ENCODE data around the gene ADGRF3.
"Not testable (repeated sequence)": the region's sequence is repeated elsewhere in the genome, so short reads cannot be mapped to it uniquely, and the experiment has no call there.

The ADGRF3 gene, protein sequence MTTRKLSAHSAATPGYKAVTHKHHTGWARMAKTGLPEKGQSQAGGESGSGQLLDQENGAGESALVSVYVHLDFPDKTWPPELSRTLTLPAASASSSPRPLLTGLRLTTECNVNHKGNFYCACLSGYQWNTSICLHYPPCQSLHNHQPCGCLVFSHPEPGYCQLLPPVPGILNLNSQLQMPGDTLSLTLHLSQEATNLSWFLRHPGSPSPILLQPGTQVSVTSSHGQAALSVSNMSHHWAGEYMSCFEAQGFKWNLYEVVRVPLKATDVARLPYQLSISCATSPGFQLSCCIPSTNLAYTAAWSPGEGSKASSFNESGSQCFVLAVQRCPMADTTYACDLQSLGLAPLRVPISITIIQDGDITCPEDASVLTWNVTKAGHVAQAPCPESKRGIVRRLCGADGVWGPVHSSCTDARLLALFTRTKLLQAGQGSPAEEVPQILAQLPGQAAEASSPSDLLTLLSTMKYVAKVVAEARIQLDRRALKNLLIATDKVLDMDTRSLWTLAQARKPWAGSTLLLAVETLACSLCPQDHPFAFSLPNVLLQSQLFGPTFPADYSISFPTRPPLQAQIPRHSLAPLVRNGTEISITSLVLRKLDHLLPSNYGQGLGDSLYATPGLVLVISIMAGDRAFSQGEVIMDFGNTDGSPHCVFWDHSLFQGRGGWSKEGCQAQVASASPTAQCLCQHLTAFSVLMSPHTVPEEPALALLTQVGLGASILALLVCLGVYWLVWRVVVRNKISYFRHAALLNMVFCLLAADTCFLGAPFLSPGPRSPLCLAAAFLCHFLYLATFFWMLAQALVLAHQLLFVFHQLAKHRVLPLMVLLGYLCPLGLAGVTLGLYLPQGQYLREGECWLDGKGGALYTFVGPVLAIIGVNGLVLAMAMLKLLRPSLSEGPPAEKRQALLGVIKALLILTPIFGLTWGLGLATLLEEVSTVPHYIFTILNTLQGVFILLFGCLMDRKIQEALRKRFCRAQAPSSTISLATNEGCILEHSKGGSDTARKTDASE

DNA sequence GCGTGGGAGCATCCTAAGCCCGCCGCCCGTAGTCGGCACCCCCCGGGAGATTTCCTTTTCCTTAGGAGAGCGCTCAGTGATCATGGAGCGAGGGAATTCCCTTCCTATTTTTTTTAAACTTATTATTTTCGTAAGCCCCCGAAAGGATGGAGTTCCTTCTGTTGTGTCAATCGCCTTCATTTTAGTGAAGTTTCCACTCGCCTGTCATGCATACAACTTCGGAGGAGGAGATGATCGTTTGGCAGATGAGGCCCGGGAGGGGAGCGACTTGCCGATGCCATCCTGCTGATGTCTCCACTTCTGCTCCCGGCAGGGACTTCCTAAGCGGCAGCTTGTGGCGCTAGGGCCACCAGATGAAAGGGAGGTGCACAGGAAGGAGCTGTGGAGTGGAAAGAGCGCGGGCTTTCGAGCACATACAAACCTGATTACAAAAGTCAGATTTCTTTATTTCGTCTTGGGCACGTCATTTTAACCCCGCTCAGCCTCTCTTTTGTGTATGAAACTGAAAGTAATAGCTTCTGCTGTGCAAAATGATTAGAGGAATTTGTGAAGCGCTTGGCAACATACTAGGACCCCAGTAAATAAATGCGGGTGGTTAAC lies at the start of gene ADGRF3:
TSS of gene ADGRF3 (minus strand) at position 336 of the 600 bp plus-strand sequence. CDS start 555 bp downstream, outside the sequence.
- DNase-seq = peak; percentile 54 to 70

DNA sequence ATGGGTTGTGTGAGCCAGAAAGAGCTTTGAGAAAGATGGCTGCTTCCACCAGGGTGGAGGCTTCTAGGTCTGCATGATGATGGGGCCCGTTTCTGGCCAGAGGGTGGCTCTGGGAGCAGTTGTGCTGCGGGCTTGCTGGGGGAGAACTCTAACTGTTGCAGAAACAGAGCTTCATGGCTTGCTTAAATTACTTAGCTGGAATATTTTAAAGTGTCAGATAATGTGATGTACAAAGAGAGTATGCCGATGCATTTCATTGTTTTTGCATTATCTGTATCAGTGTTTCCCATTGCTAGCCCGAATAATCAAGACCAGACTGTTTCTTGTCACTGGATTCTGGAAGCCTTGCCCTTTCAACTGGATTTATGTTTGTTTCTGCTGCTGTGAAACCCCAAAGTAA lies 48.8 kb upstream of the ADGRF3 start:
- DNase-seq = no peak

DNA sequence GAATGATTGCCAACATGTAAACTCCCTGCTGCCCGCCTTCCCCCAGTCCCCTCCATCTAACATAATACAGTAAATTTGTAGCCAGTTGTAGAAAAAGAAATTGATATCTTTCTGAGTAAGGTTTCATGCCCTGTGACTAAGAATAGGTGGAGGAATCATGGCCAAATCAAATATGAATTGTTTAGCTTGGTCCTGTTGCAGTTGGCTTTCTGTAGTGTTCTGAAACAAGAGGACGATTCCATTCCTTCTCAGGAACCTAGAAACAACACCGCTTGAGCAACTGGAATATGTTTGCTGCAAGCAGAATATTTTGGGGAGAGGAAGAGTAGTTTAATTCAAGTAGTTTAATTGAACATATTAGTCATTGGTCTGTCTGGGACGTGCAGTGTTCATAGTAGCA lies 48.1 kb upstream of the ADGRF3 start:
- no peak for DNase-seq

DNA sequence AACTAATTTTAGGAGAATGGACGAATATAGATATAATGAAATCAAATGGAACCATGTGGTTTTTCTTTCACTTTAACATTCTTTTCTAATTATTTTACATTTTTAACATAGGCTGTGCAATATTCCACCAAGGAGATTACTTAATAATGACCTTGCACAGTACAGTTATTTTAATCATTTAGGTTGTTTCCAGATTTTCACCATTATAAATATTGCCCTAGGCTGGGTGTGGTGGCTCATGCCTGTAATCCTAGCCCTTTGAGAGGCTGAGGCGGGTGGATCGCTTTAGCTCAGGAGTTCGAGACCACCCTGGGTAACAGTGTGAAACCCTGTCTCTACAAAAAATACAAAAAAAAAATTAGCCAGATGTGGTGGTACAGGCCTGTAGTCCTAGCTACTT lies 40.6 kb upstream of the ADGRF3 start:
- no peak for DNase-seq

DNA sequence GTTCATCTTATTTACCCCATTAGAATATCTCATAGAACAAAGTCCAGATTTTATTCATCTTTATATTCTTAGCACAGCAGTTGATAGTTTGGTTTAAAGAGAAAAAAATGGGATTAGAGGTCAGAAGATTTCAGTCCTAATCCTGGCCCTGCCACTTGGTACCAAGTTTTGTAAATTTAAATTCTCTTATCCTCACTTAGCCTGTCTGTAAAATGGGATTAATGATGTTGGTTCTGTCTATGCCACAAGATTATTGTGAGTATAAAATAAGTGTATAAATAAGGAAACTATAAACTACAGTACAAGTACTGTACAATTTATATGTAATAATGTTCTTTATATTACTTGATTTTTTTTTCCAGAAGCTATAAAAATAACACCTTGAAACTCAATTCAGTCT lies 38.0 kb upstream of the ADGRF3 start:
- no peak for DNase-seq

DNA sequence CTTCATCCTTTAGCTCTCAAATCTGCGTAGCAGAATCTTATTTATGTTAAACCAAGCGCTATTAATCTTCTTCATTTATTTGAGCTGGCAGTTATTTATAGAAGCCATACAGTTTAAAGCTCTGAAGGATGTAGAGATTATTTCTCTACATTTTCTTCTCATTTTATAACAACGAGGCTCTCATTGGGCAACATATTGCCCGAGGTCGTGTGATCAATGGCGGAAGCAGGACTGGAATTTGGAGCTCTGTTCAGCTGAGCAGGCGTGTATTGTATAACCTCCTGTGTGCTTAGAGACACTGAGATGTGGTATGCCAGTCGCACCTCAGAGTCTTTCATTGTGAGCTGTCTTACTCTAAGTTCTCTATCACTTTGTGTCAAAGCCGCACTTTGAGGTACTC lies 37.6 kb upstream of the ADGRF3 start:
- DNase-seq = no peak

DNA sequence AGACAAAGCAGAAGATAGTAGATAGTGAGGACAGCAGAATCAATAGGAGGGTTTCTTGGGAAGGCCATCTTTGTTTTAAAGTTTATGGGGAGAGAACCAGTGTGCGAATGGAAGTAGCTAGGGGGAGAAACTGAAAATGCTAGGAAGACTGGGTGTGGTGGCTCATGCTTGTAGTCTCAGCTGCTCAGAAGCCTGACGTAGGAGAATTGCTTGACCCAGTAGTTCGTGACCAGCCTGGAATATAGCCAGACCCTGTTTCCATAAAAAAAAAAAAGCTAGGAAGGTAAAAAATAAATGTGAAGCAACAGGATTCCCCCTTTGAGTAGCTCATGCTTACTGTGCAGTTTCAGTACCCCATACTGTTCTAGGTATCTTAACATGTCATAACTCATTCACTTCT lies 36.0 kb upstream of the ADGRF3 start:
- no peak for DNase-seq

DNA sequence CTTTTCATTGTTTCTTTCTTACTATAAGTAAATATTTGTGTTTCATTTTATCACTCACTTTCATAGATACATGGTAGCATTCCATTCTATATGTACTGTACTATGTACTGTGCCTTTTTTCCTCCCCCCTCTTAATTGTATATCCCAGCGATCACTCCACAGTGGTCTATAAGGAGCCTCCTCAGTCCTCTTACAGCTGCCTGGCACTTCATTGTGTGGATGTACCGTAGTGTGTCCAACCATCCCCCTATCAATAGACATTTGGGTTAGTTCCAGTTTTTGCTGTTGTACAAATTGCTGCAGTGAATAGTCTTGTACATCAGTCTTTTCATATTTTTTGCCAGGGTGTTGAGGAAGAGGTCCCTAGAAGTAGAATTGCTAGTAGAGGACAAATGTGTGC lies 33.7 kb upstream of the ADGRF3 start:
- no peak for DNase-seq

DNA sequence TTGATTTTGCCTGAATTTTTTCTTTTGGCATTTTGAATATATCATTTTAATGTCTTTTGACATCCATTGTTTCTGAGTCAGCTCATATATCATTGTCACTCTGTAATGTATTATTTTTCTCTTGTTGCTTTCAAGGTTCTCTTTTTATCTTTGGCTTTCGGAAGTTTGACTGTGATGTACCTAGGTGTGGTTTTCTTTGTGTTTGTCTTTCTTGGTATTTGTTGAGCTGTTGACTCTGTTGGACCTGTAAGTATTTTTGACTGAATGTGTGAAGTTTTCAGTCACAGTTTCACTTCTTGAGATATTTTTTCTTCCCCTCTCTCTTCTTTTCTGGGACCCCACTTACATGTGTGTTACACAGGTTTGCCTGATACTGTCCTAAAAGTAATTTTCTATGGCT lies 30.2 kb upstream of the ADGRF3 start:
- DNase-seq = no peak

DNA sequence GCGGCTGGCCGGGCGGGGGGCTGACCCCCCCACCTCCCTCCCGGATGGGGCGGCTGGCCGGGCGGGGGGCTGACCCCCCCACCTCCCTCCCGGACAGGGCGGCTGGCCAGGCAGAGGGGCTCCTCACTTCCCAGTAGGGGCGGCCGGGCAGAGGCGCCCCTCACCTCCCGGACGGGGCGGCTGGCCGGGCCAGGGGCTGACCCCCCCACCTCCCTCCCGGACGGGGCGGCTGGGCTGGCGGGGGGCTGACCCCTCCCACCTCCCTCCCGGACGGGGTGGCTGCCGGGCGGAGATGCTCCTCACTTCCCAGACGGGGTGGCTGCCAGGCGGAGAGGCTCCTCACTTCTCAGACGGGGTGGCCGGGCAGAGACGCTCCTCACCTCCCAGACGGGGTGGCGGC lies 24.3 kb upstream of the ADGRF3 start:
- DNase-seq = not testable (repeated sequence)

DNA sequence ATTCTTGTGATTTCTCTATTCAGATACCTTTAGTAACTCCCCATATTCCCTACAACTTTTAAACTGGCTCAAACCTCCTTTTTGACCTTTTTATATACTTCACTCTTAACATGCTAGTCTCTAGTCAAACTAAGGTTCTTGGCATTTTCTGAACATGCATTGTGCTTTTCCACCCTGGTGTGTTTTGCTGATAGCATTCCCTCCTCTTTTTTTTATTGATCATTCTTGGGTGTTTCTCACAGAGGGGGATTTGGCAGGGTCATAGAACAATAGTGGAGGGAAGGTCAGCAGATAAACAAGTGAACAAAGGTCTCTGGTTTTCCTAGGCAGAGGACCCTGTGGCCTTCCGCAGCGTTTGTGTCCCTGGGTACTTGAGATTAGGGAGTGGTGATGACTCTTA lies 23.1 kb upstream of the ADGRF3 start:
- not testable (repeated sequence) for DNase-seq

DNA sequence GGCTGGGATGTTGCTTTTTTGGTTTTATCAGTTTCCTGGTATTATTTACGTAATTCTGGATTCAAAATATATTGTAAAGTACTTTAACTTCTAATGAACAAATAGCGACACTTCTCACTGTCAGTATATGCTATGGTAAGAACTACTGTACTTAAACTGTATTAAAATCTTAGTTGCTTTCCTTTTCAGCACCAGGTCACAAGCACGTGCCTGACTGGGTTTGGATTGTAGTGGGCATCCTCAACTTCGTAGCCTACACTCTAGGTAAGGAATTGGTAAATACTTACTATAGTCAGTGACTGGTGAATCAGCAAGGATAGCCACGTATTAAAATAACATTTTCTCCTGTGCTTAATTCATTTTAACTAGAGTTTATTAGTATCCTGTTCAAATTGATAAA lies 20.4 kb upstream of the ADGRF3 start:
- DNase-seq = no peak

DNA sequence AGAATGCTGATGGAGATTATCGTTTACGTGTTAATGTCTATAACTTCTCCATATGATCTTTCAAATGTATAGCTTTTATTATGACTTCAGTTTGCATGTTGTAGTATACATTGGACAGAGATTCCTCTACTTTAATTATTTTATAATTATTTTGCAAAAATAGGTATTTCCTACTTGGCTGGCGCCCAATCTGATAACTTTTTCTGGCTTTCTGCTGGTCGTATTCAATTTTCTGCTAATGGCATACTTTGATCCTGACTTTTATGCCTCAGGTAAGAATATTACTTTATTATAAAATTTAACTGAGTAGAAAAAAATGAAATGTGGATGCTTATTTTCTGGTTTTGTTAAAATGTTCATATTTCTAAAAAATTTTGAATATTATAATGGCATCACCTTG lies 18.1 kb upstream of the ADGRF3 start:
- no peak for DNase-seq

DNA sequence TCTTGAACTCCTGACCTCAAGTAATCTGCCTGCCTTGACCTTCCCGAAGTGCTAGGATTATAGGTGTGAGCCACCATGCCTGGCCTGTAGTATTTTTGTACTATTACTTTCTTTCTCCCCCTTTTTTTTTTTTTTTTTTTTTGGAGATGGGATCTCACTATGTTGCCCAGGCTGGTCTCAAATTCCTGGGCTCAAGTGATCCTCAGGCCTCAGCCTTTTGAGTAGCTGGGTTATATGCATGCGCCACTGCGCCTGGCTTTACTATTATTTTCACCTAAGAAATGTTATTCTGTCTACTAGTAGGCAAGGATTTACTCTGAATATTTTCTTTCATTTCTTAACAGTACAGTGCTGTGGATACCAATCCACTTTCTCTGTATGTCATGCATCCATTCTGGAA lies 17.4 kb upstream of the ADGRF3 start:
- DNase-seq = no peak

DNA sequence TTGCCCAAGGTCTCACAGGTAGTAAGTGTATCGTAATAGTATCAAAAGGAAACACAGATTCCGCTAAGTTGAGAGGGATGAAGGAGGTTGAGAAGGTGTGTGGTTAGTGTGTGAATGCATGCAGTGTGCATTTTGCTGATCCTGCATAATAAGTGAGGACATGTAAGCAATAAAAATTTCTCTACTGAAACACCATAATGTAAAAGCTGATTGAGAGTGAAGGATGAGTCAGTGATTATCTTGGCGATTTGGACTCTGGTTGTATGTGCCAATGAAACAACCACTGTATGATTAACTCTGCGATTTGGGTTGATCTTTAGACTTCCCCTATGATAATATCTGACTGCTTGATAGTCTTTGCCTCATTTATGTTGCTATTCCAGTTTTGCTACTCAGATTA lies 16.7 kb upstream of the ADGRF3 start:
- DNase-seq = no peak

DNA sequence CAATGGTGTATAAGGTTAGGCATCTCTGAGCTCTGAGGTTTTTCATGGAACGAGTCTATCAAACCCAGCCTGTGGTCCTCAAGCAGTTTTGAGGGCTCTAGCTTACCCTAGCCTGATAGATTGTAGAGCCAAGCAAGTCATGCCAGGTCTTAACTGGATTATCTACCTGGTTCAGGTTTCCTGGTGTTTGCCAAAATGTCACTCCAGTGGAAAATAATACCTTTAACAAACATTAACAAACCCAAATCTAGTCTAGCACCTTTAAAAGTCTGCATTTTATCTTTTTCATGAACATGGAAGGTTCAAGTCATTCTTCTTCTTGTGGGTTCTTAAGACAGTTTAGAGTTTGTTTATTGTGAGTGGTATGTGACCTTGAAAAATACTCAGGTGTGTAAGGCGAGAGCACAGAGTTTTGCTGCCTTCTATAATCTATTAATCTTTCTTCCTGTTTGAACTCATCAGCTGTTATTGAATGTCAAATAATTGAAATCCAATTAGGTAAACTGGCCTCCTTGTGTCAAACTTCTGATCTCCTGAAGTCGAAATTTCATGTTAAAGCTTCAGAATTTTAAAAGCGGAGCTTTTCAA lies 13.4 kb upstream of the ADGRF3 start:
- DNase-seq = no peak

DNA sequence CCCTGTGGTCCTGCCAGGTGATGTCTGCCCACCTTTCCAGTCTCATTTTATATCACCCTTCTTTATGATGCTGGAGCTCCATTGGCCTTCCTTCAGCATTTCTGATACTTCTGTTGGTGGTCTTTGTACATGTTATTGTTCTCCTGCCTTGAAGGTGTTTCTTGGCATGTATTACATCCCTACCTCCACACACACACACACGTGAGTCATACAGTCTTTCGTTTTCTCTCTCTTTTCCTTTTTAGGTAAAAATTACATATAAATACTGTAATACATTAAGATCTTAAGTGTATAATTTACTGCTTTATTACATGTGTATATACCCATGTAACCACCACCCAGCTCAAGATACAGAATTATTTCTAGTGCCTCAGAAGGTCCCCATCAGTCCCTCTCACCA lies 10.2 kb upstream of the ADGRF3 start:
- no peak for DNase-seq

DNA sequence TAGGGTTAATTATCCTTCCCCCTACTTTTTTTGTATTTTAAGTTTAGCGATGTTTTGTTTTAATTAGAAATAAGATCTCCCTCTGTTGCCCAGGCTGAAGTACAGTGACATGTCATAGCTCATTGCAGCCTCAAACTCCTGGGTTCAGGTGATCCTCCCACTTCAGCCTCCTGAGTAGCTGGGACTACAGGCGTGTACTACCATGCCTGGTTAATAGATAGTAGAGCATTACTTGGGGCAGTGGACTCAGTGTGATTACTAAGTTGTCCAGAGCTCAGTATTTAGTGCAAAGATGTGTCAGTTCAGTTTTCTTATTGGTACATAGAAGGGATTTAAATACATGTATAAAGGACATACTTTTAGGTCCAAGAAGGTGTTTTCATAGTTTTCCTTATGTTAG lies 9.5 kb upstream of the ADGRF3 start:
- DNase-seq = no peak

DNA sequence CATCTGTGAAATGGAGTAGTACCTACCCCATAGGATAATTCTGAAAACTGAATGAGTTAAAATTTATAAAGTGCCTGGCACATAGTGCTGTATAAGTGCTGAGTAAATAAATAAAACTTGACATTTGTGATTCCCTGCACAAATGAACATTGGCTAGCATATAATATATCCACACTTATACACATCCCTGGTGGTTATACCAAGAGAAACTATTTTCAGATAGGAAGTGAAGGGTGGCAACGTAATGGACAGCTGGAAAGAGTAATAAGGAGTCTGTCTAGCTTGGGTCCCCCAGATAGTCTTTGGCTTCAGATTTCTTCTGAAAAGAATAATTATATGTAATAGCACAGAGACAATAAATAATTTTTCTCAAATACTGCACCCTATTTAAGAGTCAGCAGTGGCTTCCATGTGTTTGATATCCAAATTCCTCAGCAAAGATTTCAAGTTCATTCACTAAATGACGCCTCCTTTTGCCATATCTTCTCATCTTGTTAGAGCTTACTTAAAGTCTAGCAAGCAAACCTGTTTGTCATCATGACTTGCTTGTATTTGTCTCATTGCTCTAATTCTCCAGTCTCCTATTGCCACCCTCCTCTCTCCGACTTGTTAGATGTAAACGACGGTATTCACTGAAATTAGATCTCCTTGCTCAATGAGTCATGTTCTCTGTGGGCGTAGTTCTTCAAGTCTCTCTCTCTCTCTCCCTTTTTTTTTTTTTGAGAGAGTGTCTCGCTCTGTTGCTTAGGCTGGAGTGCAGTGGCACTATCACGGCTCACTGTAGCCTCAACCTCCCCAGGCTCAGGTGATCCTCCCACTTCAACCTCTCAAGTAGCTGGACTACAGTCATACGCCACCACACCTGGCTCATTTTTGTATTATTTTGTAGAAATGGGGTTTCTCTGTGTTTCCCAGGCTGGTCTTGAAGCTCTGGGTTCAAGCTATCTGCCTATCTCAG lies 8.7 kb upstream of the ADGRF3 start:
- peak; percentile 83 to 95 for DNase-seq

DNA sequence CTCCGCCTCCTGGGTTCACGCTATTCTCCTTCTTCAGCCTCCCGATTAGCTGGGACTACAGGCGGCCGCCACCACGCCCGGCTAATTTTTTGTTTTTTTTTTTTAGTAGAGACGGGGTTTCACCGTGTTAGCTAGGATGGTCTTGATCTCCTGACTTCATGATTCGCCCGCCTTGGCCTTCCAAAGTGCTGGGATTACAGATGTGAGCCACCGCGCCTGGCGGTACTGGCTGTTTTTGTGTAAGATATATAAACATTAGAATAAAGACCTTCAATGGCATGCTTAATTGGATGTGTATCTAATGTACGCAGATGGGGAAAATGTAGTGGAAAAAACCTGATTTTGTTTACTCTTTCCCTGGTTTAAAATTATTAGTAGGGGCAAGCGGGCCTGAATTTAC lies 7.9 kb upstream of the ADGRF3 start:
- not testable (repeated sequence) for DNase-seq

DNA sequence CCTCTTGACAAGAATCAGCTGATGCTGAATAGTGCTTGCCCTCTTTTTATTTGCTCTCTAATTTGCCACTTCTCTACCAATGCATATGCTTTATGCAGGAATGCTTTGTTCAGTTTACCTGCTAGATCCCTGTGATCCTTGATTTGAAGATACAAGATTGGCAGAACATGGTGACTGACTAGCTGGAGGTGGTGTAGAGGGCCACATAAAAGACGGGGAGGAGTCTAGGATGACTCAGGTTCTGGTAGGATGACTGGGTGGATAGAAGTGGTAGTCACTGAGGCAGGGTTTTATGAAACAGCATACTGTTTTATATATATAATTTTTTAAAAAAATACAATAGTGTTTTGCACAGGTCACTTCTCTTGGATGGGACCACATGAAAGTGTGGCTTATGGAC lies 6.3 kb upstream of the ADGRF3 start:
- DNase-seq = peak in 1 of 2 experiments; percentile 30
